Endometrium (tissue), 2 donors: Measurements from ENCODE around the gene UBAP1L.
"Not testable (repeated sequence)": the region's sequence is repeated elsewhere in the genome, so short reads cannot be mapped to it uniquely, and the experiment has no call there.

Experiments
- FAIRE-seq: peaks from 2 replicates; lab custom pipeline; 2012; peaks lifted over from hg19 to GRCh38; lab: Jason Lieb, UNC
- donor health status: control.
- donor health status: control.

UBAP1L gene

DNA sequence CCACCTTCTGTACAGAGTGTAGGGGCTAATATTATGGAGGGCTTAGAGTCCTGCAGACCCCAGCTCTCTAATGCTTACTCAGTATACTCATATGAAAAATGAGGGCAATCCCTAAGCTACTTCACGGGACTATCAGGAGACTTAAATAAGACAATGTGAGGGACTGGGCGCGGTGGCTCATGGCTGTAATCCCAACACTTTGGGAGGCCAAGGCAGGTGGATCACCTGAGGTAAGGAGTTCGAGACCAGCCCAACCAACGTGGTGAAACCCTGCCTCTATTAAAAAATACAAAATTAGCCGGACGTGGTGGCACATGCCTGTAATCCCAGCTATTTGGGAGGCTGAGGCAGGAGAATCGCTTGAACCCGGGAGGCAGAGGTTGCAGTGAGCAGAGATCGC is 15.2 kb downstream of the UBAP1L start:
- not testable (repeated sequence) for FAIRE-seq

DNA sequence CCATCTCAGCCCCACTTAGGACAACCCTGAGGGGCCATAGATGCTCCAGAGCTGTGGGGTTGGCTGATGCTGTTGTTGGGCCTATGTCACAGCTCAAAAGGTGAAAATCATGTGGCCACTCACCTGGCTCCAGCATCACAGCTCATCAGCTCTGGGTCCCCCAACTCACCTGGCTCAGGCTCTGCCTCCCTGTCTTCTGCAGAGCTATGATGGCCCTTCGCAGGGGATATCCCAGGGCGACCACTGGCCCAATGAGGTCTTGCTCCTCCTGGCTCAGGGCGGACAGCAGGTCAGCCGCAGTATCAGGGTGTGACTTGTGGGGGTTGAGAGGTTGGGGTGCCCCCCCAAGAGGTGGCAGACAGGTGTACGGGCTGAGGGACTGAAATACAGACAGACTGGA is 15.7 kb downstream of the UBAP1L start:
- FAIRE-seq: no peak

DNA sequence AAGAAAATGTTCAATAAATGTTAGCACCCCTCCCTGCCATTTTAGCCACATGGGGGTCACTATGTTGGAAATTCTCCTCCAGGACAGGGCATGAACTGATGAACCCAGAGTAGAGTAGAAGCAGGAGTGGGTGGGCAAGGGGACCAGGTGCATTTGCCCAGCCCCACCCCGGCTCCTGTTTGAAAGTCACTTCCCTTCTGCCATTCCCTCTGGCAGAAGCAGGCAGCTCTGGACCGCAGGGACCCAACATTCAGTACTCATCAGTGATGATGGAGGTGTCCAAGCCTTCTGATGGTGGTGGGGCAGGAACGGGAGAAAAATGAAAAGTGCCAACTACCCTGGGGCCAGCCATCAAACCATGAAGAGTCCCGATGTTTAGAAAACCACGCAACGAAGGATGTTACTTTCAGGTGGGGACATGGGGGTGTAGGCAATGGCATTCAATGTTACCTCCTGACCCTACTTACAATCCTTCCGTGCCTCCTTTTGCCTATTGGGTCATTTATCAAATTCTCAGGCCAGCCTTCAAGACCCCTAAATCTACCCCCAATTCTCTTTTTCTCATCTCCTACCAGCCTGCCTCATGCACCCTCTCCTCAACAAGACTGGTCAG is 17.2 kb downstream of the UBAP1L start:
- FAIRE-seq: no peak

DNA sequence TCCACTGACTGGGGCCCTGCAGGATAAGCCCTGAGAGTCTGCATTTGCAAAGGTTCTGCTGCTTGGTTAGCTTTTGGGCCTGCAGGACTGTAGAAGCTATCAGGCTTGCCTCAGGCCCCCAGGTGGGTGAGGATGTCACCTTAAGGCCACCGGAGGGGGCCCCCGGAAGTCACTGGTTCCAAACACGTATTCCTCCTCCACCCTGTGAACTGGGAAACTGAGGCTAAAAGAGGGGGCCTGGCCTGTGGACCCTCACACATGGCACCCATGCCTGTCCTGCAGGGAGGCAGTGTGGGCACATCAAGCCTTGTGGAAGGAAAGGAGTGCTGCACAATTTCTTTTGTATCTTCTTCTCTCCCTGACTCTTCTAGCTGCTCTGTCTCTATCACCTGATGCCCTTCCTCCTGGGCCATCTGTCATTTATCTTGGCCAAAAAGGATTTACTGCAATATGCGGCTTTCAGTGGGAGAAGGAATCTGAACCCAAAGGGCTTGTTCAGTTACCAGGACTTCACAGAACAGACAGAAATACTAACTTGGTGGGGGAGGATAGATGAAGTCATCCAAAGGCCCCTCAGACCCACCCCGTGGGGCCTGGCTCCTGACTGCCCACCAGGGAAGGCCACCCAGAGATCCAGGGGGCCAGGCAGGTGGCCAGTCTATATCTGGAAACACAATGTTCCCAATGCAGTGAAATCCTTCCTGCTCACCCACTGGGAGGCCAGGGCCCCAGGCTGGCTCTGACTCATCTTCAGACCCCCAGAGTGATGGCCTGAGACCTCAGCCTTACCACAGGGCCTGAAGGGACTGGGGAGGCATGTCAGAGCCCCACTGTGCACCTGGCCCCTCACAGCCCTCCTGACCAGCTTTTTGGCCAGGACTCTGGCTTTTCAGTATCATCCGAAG is 18.3 kb downstream of the UBAP1L start:
- FAIRE-seq: no peak

DNA sequence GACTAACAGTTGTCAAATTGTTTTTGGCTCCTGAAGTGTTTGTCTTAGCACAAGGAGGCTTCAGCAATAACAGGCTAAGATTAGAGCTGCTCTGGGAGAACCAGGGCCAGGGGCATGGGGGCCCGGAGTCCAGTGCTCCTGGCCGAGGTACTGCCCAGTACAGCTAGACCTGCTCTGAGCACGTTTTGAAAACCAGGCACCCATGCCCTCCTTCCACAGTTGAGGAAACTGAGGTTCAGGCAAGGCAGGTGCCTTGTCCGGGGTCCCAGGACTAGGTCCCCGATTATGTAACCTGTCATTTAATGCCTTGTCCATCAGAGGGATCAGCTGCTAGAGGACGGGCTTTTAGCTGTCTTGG is 19.3 kb downstream of the UBAP1L start:
- no peak for FAIRE-seq

DNA sequence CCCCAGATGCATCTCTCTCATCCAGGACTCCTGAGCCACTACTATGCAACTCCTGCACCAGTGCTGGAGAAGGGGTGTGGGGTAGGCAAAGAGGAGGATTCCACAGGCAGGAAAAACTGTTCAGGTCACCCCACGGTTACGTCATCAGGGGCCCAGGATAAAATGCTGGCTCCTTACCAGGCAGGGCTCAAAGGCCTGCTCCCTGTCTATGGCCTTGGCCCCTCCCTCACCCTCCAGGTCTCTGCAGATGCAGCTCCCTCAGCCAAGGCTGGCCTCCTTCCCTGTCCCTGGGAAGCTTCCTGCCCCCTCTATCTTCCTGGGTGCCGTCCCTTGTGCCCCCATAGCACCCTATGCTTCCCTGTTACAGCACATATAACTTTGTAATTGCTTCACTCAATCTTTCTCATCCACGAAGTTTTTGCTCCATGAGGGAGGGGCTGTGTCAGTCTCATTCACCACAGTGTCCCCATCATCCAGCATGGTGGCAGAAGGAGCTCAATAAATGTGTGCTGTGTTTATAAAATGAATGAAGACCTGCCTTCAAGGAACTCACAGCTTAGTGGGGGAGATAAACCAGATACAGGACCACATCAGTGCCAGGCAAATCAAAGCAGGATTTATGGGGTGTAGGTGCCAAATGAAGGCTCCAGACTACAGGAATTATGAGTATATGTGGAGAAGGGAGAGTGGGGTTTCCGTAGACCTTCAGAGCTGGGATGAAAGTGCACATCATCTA is 19.8 kb downstream of the UBAP1L start:
- no peak for FAIRE-seq

DNA sequence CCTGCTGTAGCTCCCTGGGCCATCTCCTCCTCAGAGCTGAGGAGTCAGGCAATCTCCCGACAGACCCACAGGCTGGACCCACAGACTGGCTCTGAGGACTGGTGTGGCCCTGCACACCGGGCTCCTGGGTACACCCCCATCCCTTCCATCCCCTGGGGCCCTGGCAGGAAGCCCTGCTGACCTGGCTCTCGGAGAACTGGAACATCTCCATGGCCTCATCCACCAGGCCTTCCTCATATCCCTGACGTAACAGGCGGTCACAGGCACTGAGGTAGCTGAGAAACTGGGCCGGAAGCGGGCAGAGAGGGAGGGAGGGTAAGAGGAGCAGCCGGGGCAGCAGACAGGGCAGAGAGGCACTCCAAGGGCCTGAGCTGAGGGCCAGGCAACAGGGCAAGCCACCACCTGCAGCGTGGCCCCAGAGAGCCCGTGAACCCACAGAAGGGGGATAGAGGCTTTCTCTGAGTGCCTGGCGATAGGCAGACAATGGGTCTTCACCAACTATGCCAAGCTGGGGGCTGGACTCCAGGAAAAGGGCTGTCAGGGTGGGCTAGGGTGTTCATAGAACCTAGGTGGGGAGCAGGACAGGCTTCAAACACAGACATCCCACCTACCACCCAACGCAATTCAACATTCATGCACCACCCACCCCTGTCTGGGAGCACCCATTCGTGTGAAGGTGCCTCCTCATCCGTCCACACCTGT is 20.6 kb downstream of the UBAP1L start:
- no peak for FAIRE-seq

DNA sequence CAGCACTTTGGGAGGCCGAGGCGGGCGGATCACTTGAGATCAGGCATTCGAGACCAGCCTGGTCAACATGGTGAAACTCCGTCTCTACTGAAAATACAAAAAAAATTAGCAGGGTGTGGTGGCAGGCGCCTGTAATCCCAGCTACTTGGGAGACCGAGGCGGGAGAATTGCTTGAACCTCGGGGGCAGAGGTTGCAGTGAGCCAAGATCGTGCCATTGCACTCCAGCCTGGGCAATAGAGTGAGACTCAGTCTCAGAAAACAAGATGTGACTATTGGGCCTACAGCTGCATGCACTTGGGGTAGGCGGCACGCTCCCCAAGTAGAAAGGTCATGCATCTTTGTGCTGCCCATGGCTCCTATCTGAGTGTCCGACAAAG is 21.2 kb downstream of the UBAP1L start:
- FAIRE-seq: not testable (repeated sequence)

DNA sequence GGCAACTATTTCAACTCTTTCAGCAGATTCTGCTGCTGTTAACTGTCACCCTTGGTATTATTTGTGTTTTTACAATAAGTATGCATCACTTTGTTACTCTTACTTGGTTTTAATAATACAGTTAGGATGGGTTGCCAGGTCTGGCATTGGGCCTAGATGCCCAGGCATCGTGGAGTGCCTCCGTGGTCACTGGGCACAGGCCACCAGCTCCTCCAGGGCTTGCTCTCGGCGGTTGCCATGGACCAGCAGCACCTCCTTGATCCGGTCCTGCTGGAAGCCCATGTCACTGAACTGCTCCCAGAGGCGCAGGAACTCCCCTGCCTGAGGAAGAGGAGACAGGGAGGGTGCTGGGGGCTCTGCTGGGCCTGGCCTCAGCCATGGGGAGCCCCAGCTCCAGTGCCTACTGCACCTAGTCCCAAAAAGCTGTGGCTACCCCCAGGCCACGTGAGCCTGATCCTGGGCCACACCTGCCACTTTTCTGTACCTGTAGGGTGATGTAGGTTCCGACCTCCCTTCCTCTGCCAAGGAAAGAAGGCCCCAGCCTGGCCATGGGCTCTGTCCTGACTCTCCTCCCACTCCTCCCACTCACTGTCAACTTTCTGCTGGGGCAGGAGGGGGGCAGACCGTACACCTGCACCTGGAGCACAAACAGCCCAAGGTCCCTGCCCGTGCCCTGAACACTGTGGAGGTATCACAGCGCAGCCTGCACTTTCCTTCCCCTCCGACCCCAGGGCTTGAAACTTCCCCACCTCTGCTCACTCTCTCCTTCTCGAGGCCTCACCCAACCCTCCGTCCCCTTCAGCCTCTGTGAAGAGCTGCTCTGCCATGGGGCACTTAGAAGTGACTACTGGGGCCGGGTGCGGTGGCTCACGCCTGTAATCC is 21.8 kb downstream of the UBAP1L start:
- FAIRE-seq: no peak

DNA sequence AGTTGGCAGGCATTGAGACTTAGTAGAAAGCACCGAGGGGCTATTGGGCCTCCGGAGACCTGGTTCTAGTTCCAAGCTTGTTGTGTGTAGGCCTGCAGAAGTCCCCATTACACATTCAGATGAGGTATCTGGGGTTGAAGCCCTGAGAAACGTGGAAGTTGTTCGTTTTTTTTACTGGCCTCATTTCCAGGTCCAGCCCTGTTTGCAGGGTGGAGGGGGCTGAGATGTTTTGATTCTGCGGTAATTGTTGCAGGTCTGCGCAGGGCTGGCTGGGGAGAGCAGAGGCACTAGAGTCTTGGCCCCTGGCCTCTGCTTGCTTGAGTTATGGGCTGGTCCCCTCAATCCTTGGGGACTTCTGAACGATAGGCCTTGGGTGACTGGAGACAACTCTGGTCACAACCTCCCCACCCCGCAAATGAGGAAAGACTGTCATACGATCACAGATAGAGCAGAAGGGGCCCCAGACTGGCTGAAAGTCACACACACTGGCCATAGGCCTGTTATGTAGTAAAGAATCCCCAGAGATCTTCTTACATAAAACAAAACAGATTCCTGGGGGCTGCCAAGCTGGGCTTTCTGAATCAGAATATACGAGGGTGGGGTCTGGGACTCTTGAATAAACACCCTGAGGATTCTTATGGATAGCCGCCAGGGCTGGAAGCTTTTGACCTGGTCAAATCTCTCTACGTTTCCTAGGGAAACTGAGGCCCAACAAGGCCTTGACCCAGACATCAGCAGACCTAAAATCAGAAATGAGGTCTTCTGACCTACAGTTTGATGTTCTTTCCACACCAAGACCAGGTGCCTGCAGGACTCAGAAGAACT is 22.8 kb downstream of the UBAP1L start:
- FAIRE-seq: no peak

DNA sequence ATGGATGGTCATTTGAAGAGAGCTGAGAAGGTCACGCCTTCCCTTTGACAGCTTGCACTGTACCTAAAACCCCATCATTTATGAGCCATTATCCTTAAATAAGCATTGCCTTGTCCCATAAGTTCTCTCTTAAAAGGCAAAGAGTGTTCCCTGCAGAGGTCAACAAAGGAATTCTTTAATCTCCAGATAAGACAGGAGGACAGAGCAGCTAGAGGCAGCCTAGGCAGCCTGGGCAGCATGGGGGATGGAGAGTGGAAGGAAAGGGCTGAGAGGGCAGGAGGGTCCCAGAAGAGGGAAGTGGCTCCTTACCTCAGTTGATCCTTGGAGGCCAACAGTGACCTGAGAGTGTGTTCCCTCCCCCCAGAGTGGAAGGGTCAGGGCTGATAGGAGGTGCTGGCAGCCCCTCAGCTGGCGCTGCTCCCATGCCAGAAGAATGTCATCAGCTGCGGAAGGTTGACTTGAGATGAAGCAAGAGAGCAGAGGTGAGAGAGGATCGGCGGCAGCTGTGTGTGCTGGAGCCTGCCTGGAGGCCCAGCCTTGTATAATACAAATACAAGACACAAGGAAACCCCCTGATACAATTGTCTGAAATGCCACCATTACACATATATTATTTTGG is 25.7 kb downstream of the UBAP1L start:
- no peak for FAIRE-seq

DNA sequence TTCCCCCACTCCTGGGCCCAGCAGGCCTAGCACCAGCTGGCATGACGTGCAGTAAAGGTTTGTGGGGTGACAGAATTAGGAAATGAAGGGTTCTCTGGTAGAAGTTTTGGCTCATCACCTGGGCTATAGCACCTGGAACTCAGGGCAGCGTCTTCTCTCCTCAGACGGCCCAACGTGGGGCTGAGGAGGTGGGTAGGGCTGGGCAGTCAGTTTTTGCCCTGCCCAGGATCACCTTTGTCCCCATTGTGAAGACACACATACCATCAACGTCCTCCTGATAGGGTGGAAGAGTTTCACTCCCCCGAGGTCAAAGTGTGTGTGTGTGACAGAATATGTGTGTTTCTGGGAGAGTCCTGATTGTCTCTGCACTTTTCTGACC is 26.4 kb downstream of the UBAP1L start:
- FAIRE-seq: no peak

DNA sequence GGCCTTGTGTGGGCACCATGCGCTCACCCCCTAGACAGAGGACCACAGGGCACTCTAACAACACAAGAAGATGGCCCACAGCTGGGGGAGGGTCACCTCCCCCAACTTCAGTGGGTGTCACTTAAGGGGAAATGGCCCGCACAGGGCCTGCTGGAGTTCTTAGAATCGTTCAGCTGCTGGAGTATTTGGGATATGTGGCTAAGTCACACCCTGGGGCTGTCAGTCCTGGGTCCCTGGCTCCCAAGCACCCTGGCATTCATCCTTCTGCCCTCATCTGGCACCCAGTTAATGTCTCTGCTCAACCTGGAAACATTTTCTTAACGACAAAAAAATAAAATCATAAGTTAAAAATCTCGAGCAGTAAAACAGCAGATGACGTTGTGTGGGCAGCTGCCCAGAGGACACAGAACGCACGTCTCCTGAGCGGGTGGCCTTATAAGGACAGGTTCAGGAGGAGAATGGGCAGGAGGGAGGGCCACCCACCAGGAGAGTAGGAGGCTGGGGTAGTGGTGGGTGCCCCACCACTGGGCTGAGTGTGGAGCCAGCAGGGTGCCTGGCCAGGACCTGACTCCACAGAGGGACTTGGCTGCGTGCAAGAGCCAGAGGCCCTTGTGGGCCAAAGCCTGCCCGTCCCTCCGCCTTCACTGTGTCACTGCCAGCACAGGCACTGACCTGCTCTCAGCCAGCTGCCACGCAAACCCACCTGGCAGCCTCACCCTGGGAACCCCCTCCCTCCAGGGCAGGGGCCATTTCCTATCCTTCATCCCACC is 26.9 kb downstream of the UBAP1L start:
- FAIRE-seq: no peak

DNA sequence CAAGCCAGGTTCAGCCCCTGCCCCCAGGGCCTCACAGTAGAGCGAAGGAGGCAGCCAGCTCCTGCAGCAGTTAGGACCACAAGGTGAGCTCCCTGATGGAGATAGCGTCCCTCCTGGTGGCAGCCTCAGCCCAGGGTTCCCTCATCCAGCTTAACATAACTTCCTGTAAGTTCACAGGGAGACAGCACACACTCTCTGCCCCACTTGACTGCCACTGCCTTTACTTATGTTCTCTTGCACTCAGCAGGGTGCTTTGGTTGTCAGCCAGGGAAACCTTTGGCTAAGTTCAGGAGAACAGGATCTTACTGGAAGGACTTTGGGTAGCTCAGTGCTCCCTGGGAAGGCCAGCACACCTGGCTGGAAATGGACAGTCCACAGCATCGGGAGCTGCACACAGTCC is 27.6 kb downstream of the UBAP1L start:
- FAIRE-seq: no peak

DNA sequence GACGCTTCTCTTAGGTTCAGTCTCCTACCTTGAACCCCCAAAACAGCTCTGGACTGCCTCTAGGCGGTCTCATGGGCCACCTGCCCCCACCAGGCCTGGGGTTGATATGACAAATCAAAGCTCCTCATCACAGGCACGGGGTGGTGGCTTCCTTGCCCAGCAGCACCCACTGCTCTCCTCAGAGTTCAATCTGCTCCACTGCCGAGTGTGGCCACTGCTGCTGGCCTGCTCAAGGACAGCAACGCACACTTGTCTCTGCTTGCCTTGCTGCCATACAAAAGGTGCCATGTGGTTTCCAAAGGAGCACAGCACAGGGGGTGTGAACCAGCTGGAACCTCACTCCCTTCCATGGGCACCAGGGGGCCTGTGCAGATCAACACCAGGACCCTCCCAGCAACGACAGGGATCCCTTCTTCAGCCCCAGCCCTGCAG is 28.3 kb downstream of the UBAP1L start:
- no peak for FAIRE-seq

DNA sequence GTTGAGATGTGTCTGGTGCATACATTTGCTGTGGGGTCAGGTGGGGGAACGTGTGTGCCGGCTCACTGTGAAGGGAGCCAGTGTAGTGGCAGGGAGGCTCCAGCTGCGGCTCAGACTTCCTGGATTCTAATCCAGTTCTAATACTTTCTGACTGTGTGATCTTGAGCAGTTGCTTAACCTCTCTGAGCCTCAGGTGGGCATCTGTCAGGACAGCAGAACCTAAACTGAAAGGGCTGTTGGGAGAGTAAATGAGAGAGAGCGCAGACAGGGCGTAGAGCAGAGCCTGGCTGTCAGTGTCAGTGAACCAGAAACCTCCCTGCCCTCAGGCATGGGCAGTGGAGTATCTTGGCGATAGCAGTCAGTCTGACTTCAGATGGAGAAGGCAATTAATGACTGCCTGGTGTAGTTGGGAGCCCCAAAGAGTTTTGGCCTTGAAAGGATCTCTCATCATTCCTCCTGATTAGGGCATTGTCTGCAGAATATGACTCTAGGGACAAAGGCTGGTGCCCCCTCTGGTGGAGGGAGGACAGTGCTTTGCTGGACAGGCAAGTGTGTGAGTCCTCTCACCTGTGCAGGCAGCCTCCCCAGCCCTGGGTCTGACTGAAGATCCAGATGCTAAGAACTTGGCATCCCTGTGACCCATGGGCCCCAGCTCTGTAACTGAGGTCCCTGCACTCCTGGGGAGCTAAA is 28.9 kb downstream of the UBAP1L start:
- no peak for FAIRE-seq

DNA sequence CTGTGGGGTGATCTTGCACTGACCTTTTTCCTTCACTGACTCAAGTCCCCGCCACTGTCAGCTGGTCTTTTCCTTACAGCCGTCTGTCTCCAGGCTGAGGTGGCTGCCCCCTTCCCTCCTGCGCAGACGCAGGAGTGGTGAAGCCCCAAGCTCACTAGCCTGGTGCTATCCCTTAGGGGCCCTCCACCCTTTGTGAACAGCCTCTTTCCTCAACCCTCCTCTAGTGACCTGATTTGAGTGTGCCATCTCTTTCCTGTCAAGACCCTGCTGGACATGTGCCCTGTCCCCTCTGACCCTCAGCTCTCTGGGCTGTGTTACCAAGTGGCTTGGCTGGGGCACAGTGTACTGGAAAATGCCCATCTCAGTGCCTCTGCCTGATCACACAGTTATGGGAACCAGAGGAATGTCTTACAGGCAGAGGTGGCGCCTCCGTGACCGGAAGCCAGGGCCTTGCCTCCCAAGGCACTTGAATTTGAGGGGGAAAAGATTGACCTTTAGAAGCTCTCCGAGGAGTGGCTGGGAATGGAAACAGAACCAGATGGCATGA is 29.7 kb downstream of the UBAP1L start:
- no peak for FAIRE-seq

DNA sequence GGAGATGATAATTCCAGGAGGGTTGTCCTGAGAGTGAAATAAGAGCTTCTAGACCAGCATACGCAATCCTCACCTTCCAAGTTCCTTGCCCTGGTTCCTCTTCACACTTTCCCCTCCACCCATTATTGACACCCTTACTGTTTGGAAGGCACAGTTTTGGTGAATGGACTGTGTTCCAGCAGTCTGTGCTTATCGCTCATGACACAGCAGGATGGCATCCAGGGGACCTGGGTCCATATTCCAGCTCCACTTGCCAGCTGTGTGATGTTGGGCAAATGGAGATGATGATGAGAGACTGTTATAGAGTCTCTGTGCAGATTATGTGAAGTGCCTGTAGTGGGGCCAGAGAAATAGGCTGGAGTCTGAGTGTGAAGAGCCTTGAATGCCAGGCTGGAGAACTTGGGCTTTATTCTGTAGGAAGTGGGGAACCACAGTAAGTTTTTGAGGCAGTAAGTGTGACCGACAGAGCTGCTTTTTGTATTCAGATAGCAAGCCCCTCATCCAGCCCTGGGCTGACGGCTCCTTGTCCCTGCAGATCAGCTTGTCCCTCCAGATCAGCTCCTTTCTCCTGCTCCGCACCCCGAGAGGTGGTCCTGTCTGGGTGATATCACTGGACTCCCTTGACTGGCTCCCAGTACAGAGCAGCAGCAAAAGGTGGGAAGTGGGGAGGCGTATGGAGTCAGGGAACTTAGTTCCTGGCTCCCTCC is 30.3 kb downstream of the UBAP1L start:
- no peak for FAIRE-seq
